WTC11 (cell line): ENCODE data around the gene ACBD5. TPM values are rescaled to one million over a fixed set of nuclear protein-coding genes. Genes with fewer than 3 reads are reported as not detected.

Experiments used
- ATAC-seq: fragments of 200-7000 bp; cut with Tn5 transposase; 2 replicates; pipeline ENCODE4 v1.10.0; 2021; ENCODE audit warnings: mild to moderate bottlenecking, moderate library complexity
- CTCF ChIA-PET: fragments of 300-600 bp; sonication (Branson Sonifier 250); formaldehyde crosslinking; loops from one replicate; lab custom pipeline; 2021; ENCODE audit warnings: antibody characterized with exemption; lab: Charles Lee
- POLR2A ChIA-PET: fragments of 350-600 bp; sonication (Branson Sonifier 250); formaldehyde crosslinking; loops from one replicate; lab custom pipeline; 2021; ENCODE audit warnings: antibody characterized with exemption; lab: Charles Lee
- DNase-seq: peaks from one replicate; pipeline ENCODE4 v3.0.0; 2021; ENCODE audit warnings: low spot score
- H3K27ac Mint-ChIP-seq: 2 replicates; pipeline ENCODE4 v1.8.0; 2021; ENCODE audit warnings: mixed read lengths
- H3K27me3 Mint-ChIP-seq: 2 replicates; pipeline ENCODE4 v1.8.0; 2021; ENCODE audit warnings: low read depth, mild to moderate bottlenecking, moderate library complexity, mixed read lengths
- H3K36me3 Mint-ChIP-seq: 2 replicates; pipeline ENCODE4 v1.8.0; 2021; ENCODE audit warnings: mixed read lengths
- H3K4me1 Mint-ChIP-seq: 2 replicates; pipeline ENCODE4 v1.8.0; 2022; ENCODE audit warnings: mixed read lengths
- H3K4me3 Mint-ChIP-seq: 2 replicates; pipeline ENCODE4 v1.8.0; 2021; ENCODE audit warnings: mild to moderate bottlenecking, moderate library complexity, mixed read lengths
- H3K9me3 Mint-ChIP-seq: 2 replicates; pipeline ENCODE4 v1.8.0; 2021; ENCODE audit warnings: mixed read lengths
- AR ChIP-seq: fragments of 250-450 bp; sonication (Bioruptor Pico); IDR thresholded peaks from 2 replicates; pipeline ENCODE4 v1.9.0; 2021; ENCODE audit warnings: mild to moderate bottlenecking
- ARID4B ChIP-seq: sonication (generic); formaldehyde crosslinking; IDR thresholded peaks from 2 replicates; pipeline ENCODE4 v1.8.0; 2023; ENCODE audit warnings: missing genetic modification reagents, mild to moderate bottlenecking, borderline replicate concordance
- CTCF ChIP-seq: fragments of 200-600 bp; IDR thresholded peaks from 2 replicates; pipeline ENCODE4 v1.8.0; 2022; ENCODE audit warnings: antibody characterized with exemption
- ESRRA ChIP-seq: sonication (generic); formaldehyde crosslinking; IDR thresholded peaks from 2 replicates; pipeline ENCODE4 v1.8.1; 2022; ENCODE audit warnings: mild to moderate bottlenecking, missing genetic modification reagents, borderline replicate concordance
- FOXP4 ChIP-seq: sonication (generic); formaldehyde crosslinking; IDR thresholded peaks from 2 replicates; pipeline ENCODE4 v1.8.0; 2022; ENCODE audit warnings: mild to moderate bottlenecking, missing genetic modification reagents
- GTF2I ChIP-seq: fragments of 250-450 bp; sonication (Bioruptor Pico); conservative IDR thresholded peaks from 2 replicates; pipeline ENCODE4 v1.4.0; 2021; ENCODE audit warnings: mild to moderate bottlenecking
- HMGA2 ChIP-seq: fragments of 250-450 bp; sonication (Bioruptor Pico); IDR thresholded peaks from 2 replicates; pipeline ENCODE4 v1.4.0; 2021; ENCODE audit warnings: mild to moderate bottlenecking, moderate library complexity
- MXD4 ChIP-seq: fragments of 250-450 bp; sonication (Bioruptor Pico); IDR thresholded peaks from 2 replicates; pipeline ENCODE4 v1.8.0; 2021; ENCODE audit warnings: mild to moderate bottlenecking, moderate library complexity, borderline replicate concordance
- NR2C2 ChIP-seq: sonication (generic); formaldehyde crosslinking; IDR thresholded peaks from 2 replicates; pipeline ENCODE4 v1.8.0; 2022; ENCODE audit warnings: mild to moderate bottlenecking, missing genetic modification reagents
- OVOL2 ChIP-seq: fragments of 250-450 bp; sonication (Bioruptor Pico); IDR thresholded peaks from 2 replicates; pipeline ENCODE4 v1.9.0; 2021; ENCODE audit warnings: mild to moderate bottlenecking, borderline replicate concordance
- ZBTB21 ChIP-seq: sonication (generic); formaldehyde crosslinking; IDR thresholded peaks from 2 replicates; pipeline ENCODE4 v1.8.1; 2023; ENCODE audit warnings: mild to moderate bottlenecking, missing genetic modification reagents, borderline replicate concordance
- ZNF263 ChIP-seq: sonication (generic); formaldehyde crosslinking; IDR thresholded peaks from 2 replicates; pipeline ENCODE4 v1.8.1; 2022; ENCODE audit warnings: low read depth, mild to moderate bottlenecking, moderate library complexity, missing genetic modification reagents
- ZNF396 ChIP-seq: fragments of 250-450 bp; sonication (Bioruptor Pico); IDR thresholded peaks from 2 replicates; pipeline ENCODE4 v1.8.0; 2021; ENCODE audit warnings: mild to moderate bottlenecking, moderate library complexity, borderline replicate concordance
- ZSCAN18 ChIP-seq: fragments of 250-450 bp; sonication (Bioruptor Pico); IDR thresholded peaks from 2 replicates; pipeline ENCODE4 v2.1.2; 2022; ENCODE audit warnings: mild to moderate bottlenecking, moderate library complexity
- total RNA-seq: library from RNA; stranded (reverse); gene quantifications from 3 replicates; pipeline ENCODE4 v1.2.3, GENCODE V29; 2021
- TF ChIP-seq, protein P1 (sequence below): fragments of 250-450 bp; sonication (Bioruptor Pico); IDR thresholded peaks from 2 replicates; pipeline ENCODE4 v1.9.0; 2021; ENCODE audit warnings: mild to moderate bottlenecking
- TF ChIP-seq, protein P2 (sequence below): sonication (generic); formaldehyde crosslinking; IDR thresholded peaks from 2 replicates; pipeline ENCODE4 v1.8.1; 2022; ENCODE audit warnings: mild to moderate bottlenecking, moderate library complexity, missing genetic modification reagents
- TF ChIP-seq, protein P3 (sequence below): sonication (generic); formaldehyde crosslinking; IDR thresholded peaks from 2 replicates; pipeline ENCODE4 v1.8.1; 2023; ENCODE audit warnings: mild to moderate bottlenecking, missing genetic modification reagents, moderate library complexity
- TF ChIP-seq, protein P4 (sequence below): sonication (generic); formaldehyde crosslinking; conservative IDR thresholded peaks from 2 replicates; pipeline ENCODE4 v1.8.1; 2023; ENCODE audit warnings: mild to moderate bottlenecking, low read depth, missing genetic modification reagents, moderate library complexity

Gene ACBD5
- total RNA-seq, 1 experiment from 2014 or later = 18.1 TPM

DNA sequence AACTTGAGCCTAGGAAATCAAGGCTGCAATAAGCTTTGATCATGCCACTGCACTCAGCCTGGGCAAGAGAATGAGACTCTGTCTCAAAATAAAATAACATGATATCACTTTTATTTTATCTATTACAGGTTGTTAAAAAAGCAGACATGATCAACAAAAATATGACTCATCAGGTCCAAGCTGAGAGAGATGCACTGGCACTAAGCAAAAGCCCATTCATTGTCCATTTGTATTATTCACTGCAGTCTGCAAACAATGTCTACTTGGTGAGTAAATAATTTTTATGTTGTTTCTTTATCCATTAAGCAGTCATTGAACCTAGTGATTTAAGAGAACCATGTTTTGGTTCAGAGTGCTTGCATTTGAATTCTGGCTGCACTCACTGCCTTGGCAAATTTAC, 82.2 kb downstream of the ACBD5 start:
- DNase-seq (no peak), ATAC-seq (no peak)
- POLR2A ChIA-PET = no interaction called here
- Mint-ChIP-seq H3K4me3 (no peak overlapping the region), H3K27ac (no peak overlapping the region), H3K27me3 (no peaks in the 10 kb centered on the region), H3K36me3 (peaks cover 49% of the 10 kb centered on the region), H3K4me1 (peaks cover 5% of the 10 kb centered on the region), H3K9me3 (no peaks in the 10 kb centered on the region)
- CTCF ChIA-PET = no interaction called here
- TF ChIP-seq, protein P1, sequence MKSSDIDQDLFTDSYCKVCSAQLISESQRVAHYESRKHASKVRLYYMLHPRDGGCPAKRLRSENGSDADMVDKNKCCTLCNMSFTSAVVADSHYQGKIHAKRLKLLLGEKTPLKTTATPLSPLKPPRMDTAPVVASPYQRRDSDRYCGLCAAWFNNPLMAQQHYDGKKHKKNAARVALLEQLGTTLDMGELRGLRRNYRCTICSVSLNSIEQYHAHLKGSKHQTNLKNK (CRISPR knock-in tag) = no peak
- TF ChIP-seq, protein P2, sequence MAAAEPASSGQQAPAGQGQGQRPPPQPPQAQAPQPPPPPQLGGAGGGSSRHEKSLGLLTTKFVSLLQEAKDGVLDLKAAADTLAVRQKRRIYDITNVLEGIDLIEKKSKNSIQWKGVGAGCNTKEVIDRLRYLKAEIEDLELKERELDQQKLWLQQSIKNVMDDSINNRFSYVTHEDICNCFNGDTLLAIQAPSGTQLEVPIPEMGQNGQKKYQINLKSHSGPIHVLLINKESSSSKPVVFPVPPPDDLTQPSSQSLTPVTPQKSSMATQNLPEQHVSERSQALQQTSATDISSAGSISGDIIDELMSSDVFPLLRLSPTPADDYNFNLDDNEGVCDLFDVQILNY (CRISPR knock-in tag) = no peak
- TF ChIP-seq ZNF263 (no peak), ZSCAN18 (CRISPR knock-in tag) (no peak), FOXP4 (no peak), MXD4 (CRISPR knock-in tag) (no peak), ESRRA (CRISPR knock-in tag) (no peak), HMGA2 (CRISPR knock-in tag) (no peak), OVOL2 (CRISPR knock-in tag) (no peak), CTCF (no peak), ZNF396 (no peak)
- TF ChIP-seq, protein P3, sequence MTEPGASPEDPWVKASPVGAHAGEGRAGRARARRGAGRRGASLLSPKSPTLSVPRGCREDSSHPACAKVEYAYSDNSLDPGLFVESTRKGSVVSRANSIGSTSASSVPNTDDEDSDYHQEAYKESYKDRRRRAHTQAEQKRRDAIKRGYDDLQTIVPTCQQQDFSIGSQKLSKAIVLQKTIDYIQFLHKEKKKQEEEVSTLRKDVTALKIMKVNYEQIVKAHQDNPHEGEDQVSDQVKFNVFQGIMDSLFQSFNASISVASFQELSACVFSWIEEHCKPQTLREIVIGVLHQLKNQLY = no peak
- TF ChIP-seq, protein P4, sequence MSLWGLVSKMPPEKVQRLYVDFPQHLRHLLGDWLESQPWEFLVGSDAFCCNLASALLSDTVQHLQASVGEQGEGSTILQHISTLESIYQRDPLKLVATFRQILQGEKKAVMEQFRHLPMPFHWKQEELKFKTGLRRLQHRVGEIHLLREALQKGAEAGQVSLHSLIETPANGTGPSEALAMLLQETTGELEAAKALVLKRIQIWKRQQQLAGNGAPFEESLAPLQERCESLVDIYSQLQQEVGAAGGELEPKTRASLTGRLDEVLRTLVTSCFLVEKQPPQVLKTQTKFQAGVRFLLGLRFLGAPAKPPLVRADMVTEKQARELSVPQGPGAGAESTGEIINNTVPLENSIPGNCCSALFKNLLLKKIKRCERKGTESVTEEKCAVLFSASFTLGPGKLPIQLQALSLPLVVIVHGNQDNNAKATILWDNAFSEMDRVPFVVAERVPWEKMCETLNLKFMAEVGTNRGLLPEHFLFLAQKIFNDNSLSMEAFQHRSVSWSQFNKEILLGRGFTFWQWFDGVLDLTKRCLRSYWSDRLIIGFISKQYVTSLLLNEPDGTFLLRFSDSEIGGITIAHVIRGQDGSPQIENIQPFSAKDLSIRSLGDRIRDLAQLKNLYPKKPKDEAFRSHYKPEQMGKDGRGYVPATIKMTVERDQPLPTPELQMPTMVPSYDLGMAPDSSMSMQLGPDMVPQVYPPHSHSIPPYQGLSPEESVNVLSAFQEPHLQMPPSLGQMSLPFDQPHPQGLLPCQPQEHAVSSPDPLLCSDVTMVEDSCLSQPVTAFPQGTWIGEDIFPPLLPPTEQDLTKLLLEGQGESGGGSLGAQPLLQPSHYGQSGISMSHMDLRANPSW = no peak

DNA sequence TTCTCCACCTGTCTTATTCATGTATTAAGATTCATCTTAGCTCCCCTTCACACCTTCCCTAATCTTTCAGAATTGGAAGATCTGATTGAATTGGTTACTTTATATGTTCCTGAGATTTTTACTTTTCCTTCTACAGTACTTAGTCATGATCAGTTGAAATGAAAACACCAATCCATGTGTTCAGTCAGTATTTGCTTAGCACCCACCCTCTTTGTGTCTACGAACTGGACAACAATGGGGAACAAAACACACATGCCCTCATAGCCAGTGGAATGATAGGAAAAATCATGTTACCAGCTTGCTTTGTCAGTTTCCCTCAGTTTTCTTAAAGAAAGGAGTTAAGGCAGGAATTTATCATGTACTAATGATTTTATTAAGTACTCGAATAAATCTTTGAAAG, 83.4 kb downstream of the ACBD5 start:
- POLR2A ChIA-PET = interaction anchor here (0.5 kb wide), 1 partner anchor 90 kb away, joined by 3 read pairs; no protein-coding TSS in a partner anchor
- CTCF ChIA-PET = no interaction called here
- peak overlapping the region; percentile 100 for H3K4me3 Mint-ChIP-seq
- no peaks in the 10 kb centered on the region for H3K27me3 Mint-ChIP-seq
- DNase-seq (no peak), ATAC-seq (no peak)
- TF ChIP-seq AR (CRISPR knock-in tag) = no peak
- TF ChIP-seq ARID4B (CRISPR knock-in tag) = no peak
- TF ChIP-seq GTF2I (CRISPR knock-in tag) = no peak
- TF ChIP-seq NR2C2 (CRISPR knock-in tag) = no peak
- no peak for TF ChIP-seq ZBTB21 (CRISPR knock-in tag)
- H3K27ac Mint-ChIP-seq = peak overlapping the region; percentile 97
- no peaks in the 10 kb centered on the region for H3K9me3 Mint-ChIP-seq
- H3K4me1 Mint-ChIP-seq = peaks cover 15% of the 10 kb centered on the region
- H3K36me3 Mint-ChIP-seq = peaks cover 50% of the 10 kb centered on the region
